AG09319 (cell line): ENCODE measurements around the gene MAP3K1.

Experiments used
- DNase-seq: peaks from one replicate; pipeline ENCODE4 v3.0.0-alpha.2; 2010; ENCODE audit warnings: low read depth; ENCODE audit errors: extremely low read depth
- CTCF ChIP-seq: IDR thresholded peaks from 2 replicates; pipeline ENCODE4 v1.5.1; 2011; ENCODE audit warnings: low read depth, mild to moderate bottlenecking, inconsistent platforms, low read length, moderate library complexity

MAP3K1 gene

GRCh38 chr5:56856541-56857178 lies 41.3 kb downstream of the MAP3K1 start:
- no peak for DNase-seq
- no peak for TF ChIP-seq CTCF

DNA sequence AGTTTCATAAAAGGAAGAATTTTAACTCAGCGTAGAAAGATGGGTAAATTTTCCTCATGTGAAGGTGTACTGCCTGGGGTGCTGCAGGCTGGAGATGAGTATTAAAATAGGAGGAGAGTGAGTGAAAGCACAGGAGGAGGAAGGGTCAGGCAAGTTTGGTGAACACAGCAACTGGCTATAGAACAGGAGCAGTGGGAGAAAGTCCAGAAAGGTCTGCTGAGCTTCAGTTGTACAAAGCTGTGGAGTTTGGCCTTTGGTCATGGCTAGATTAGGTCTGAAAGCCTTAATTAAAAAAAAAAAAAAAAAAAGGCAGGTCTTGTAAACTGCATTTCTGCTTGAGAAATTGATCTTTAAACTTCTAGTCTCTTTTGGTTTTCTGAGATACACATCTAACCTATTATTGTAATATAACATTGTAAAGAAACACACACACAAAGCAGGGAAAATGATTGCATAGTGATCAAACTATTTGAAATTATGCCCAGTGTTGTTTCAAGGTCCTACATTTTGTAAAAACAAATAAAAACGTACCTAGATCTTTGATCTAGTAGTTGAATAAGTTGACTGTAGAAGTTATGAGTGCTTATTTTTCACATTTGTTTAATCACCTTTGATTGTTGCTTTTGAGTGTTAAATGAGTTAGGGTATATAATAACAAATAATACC lies 43.6 kb downstream of the MAP3K1 start:
- no peak for TF ChIP-seq CTCF
- no peak for DNase-seq

DNA sequence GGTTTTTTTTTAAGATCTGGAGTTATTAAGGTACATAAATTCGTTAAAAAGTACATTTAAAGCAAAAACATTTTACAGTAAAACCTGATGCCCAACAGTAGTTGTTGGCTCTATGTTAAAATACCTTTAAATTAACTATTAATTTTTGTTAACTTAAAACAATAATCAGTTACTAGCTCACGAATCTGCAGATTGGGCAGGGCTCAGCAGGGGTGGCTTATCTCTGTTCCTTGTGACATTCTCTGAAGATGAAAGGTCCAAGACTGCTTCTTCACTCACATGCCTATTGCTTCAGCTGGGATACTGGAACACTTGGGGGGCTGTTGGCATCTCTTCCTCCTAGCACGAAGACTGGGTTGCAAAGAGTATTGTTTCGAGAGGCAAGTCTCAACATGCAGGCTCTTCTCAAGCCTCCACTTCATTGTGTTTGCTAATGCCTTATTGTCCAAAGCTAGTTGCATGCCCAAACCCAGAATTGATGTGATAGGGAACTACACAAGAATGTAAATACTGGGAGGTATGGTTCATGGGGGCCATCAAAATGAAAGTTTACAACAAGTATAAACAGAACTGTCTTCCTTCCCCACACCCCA lies 46.6 kb downstream of the MAP3K1 start:
- no peak for TF ChIP-seq CTCF
- DNase-seq: no peak

DNA sequence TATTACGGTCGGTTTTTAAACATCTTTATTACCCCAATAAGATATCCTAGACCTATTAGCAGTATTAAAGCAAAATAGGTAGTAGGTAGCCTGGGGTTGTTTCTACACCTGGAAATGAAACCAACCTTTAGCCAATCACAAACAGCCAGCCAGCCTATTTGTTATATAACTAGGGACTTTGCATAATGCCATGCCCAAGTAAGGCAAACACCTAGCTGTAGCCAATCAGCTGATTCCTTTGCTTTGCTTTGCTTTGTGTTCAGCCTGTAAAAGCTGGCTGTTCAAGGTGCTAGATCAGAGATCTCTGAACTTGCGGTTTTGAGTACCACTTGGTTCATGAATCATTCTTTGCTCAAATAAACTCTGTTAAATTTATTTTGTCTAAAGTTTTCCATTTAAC lies 47.6 kb downstream of the MAP3K1 start:
- DNase-seq: no peak
- TF ChIP-seq CTCF: no peak

DNA sequence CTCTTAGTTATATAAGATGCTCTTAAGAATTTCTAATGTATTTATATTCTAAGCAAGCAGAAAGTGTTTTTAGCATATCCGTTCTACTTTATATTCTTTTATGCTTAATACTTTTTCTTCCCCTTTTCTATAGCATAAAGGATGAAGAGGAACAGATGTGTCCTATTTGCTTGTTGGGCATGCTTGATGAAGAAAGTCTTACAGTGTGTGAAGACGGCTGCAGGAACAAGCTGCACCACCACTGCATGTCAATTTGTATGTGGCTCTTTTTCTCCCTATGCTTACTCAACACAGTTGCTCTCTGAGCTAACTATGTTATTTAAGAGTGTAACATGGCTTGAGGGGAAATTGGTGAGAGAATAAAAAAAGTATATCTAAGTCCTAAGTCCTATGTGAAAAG lies 56.4 kb downstream of the MAP3K1 start:
- no peak for DNase-seq
- TF ChIP-seq CTCF: no peak

DNA sequence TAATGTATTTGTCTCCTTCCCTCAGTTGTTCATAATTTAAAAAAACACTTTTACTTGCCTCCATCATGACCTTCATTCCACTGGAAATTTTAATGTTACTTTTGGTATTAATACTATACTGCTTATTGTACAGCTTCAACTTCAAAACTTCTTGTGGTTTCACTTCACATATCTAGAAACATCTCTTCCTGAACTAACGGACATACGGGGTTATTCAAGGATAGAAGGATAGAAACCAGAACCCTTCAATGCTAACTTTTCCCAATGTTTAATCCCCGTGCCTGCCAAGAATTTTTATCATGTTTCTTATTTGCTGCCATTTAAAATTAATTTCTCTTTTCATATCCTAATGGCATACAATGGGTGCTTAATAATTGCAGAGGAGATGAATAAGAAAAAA lies 57.7 kb downstream of the MAP3K1 start:
- DNase-seq: no peak
- TF ChIP-seq CTCF: no peak

DNA sequence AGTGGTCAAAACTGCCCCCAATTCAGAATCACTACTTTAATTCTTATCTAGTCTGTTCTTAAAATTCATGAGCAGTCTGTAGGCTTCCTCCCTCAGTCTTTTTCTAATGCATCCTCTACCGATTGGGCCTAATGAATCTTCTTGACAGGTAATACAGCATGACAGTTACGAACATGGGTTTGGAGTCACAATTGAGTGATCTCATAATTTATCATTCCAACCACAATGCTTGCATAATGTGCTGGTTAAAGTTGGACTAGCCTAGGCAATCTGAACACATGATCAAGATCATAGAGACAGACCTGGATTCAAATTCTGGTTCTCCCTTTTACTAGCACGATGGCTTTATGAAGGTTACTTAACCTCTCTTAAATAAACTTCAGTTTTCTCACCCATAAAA lies 61.0 kb downstream of the MAP3K1 start:
- DNase-seq: no peak
- TF ChIP-seq CTCF: no peak
